AG09319 (cell line): ENCODE data around the gene SERPINB12.
A peak's percentile ranks its signal among the peaks of the same experiment; 100 is the strongest.

Experiments
- DNase-seq: peaks from one replicate; pipeline ENCODE4 v3.0.0-alpha.2; 2010; ENCODE audit warnings: low read depth; ENCODE audit errors: extremely low read depth
- TF ChIP-seq, protein P1 (sequence below): IDR thresholded peaks from 2 replicates; pipeline ENCODE4 v1.5.1; 2011; ENCODE audit warnings: low read depth, mild to moderate bottlenecking, inconsistent platforms, low read length, moderate library complexity

Gene SERPINB12

DNA sequence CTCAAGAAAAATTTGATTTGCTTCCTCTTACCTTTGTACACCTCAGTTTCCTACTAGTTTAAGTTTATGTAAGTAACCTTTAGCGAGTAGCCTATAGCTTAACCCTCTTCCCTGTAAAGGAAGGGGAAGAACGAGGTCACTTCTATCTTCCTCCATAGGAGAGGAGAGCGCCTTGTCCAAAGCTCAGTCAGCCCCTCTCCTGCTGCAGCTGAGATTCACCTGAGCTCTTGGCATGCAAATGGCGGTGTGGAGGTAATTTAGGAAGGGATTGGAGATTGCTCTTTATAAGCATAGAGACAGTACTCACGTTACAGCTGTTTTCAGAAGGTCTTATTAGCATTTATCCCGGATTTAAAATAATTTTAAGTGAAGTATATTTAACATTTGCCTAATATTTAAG is 27.8 kb upstream of the SERPINB12 start:
- no peak for DNase-seq
- TF ChIP-seq, protein P1, sequence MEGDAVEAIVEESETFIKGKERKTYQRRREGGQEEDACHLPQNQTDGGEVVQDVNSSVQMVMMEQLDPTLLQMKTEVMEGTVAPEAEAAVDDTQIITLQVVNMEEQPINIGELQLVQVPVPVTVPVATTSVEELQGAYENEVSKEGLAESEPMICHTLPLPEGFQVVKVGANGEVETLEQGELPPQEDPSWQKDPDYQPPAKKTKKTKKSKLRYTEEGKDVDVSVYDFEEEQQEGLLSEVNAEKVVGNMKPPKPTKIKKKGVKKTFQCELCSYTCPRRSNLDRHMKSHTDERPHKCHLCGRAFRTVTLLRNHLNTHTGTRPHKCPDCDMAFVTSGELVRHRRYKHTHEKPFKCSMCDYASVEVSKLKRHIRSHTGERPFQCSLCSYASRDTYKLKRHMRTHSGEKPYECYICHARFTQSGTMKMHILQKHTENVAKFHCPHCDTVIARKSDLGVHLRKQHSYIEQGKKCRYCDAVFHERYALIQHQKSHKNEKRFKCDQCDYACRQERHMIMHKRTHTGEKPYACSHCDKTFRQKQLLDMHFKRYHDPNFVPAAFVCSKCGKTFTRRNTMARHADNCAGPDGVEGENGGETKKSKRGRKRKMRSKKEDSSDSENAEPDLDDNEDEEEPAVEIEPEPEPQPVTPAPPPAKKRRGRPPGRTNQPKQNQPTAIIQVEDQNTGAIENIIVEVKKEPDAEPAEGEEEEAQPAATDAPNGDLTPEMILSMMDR = no peak

DNA sequence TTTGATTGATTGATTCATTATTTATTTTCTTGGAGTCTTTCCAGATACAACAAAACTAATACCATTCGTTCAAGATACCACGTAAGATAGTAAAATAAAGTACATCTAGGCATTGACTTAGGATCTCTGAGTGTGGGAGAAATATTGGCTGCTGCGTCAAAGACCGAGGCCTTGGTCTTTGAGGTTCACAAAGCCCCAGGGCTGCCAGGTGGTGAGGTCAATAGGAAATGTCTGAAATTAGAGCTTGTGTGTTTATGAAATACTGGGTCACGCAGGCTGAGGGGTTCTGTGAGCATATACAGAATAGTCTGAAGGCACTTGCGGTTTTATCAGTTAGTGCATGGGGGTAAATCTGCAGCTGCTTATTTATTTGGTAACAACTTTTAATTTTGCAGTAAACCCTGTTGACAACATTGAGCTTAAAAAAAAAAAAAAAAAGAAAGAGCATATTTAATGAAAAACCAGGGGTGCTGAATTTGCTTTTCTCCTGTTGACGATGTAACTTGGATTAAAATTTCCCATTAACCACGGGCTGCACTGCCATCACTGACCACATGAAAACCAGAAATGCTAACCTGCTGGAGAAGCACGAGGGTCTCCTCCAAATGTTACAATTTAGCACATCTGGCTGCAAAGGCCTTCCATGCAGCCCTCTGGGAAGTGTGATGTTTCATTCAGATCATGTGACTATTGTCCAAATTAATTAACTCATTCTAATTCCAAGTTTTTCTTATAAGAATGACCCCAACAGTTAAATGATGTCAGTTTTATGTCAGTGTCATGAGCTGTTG is 27.1 kb upstream of the SERPINB12 start:
- TF ChIP-seq, protein P1 = no peak

DNA sequence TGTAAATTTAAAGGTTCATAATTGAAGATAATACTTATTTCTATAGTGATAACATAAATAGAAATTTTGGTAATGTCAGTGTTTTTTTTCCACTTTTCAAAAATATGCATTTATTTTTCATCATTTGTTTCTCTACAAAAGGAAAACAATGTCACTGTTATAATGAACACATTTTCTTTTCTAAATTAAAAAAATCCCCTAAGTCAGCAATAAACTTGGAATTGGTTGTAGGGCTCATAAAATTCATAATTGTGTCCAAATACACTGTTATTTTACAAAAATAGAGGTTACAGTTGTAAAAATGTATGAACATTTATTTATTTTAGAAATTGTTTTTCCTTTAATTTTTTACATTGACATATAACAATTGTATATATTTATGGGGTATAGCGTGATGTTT is 26.4 kb upstream of the SERPINB12 start:
- no peak for DNase-seq
- TF ChIP-seq, protein P1 = no peak

More for the DNA sequence above, 27.1 kb upstream of the SERPINB12 start:
- no peak for DNase-seq

DNA sequence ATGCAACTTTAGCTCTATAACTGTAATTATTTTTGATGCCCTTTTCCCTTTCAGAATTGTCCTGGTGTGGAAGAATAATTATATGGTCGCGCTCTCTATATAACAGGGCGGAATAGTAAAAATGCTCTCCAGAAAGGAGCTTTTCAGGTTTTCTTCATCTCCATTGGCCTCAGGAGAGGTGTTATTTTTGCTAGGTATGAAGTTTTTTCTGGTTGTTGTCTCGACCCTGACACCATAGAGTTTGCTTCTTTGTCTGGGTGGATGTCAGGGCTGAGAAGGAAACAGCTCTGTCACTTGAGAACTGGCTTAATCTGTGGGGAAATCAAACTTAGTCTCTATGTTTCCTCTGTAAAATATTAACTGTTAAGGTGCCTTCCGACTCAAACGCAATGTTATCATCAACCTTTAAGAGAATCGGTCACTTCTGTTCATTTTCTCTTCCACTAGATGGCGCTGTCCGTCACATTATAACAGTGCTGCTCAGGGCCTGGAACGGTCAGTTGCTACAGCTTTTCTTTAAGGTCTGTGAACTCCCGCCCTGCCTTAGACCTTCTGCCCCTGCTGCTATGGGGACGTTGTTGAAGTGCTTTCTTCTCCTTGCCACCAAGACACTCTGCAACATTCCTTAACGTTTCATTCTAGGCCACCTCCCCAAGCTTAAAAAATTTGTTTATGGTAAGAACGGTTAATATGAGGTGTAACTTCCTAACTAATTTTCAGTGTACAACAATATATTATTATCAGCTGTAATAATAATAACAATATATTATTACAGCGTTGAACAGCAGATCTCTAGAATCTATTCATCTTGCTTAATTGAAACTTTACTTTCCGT is 23.8 kb upstream of the SERPINB12 start:
- DNase-seq = peak; percentile 42
- TF ChIP-seq, protein P1 = peak; percentile 53

DNA sequence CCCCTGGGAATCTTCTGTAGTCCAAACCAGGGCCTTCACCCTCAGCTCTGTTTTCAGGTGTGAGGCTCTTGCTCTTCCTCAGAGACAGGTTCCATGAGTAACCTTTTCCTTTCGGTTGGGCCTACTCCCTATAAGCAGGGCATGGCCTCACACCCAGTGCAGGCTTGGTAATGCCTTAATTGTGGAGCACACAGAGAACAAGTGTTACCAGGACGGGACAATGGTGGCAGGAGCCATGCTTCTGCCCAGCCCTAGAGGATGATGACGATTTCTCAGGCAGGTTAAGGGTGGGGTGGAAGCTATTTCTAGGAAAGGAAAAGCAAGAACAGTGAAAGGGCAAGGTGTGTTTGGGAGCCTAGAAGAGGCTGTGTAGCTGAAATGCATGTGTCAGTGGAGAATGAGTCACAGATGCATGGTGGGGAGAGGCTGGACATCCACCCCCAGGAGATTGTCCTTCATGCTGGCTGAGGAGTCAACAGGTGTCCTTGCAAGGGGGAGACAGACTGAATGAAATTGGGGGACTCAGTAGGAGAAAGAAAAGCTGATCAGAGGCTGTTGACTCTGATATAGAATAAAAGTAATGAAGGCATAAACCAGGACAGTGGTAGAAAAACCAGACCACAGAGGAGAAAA is 22.0 kb upstream of the SERPINB12 start:
- TF ChIP-seq, protein P1 = no peak
- no peak for DNase-seq

DNA sequence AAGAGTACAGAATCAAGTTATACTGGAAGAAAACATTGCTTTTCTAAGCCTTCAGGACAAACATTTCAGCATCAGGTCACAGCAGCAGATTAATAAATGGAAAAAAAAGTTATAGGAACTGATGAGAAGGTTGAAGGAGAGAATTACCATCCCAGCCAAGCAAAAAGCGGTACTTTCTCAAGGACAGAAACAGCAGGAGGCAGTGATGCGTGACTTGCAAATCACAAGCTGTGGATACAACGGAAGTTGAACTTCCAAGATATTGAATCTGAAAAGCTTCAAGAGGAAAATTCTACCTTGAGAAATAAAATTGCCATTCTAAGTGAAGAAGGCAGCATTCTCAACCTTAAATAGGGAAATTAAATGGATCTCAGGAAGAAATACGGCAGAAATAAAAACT is 18.5 kb upstream of the SERPINB12 start:
- TF ChIP-seq, protein P1 = no peak
- no peak for DNase-seq
